Keratinocyte (primary cell): ENCODE data around the gene PJA2.

Source experiments
- EZH2 ChIP-seq: IDR thresholded peaks from one replicate; pipeline ENCODE4 v1.6.1; 2012; ENCODE audit warnings: inconsistent platforms, mild to moderate bottlenecking, low read length, moderate library complexity
- TF ChIP-seq, protein P1 (sequence below), 3 experiments: IDR thresholded peaks in 1 of 3; conservative IDR thresholded peaks in 1 of 3; optimal IDR thresholded peaks in 1 of 3; 2 replicates in 2 of 3; 3 replicates in 1 of 3; pipeline versions ENCODE3 to v1.5.1; 2011; ENCODE audit warnings: low read length in 3 of 3, mild to moderate bottlenecking in 3 of 3, moderate library complexity in 2 of 3, control low read depth in 1 of 3, inconsistent platforms in 1 of 3; ENCODE audit not compliant: insufficient read depth in 2 of 3; ENCODE audit errors: extremely low read depth in 1 of 3

DNA sequence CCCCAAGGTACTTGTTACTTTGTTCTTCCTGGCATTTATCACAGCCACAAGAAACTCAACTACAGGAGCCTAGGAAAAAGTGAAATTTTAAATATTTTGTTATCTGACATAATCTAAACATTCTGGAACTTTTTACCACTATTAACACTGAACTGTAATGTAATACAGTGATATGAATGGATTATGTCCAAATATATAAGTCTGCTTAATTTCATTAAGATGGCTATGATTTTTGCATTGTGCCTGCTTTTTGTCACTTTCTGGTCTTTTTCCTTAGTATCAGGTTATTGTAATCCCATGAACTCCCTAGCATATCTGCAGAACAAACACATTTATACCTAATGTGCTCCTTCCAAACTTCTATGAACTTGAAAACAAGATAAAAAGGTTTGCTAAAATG lies 35.8 kb downstream of the PJA2 start:
- TF ChIP-seq, protein P1, sequence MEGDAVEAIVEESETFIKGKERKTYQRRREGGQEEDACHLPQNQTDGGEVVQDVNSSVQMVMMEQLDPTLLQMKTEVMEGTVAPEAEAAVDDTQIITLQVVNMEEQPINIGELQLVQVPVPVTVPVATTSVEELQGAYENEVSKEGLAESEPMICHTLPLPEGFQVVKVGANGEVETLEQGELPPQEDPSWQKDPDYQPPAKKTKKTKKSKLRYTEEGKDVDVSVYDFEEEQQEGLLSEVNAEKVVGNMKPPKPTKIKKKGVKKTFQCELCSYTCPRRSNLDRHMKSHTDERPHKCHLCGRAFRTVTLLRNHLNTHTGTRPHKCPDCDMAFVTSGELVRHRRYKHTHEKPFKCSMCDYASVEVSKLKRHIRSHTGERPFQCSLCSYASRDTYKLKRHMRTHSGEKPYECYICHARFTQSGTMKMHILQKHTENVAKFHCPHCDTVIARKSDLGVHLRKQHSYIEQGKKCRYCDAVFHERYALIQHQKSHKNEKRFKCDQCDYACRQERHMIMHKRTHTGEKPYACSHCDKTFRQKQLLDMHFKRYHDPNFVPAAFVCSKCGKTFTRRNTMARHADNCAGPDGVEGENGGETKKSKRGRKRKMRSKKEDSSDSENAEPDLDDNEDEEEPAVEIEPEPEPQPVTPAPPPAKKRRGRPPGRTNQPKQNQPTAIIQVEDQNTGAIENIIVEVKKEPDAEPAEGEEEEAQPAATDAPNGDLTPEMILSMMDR (optimal IDR thresholded peaks at IDR 0.05 in 1 of 3, IDR thresholded peaks at IDR 0.05 in 1 of 3, conservative IDR thresholded peaks at IDR 0.05 in 1 of 3; ENCODE audit: extremely low read depth in 1 of 3, insufficient read depth in 2 of 3, low read length in 3 of 3) = no peak
- TF ChIP-seq EZH2 = no peak
